ENCODE data around the gene EVA1C.

The EVA1C gene

GRCh38 chr21:32472890-32473765 is 60.6 kb downstream of the EVA1C start:
- no peaks in the 10 kb centered on the region for H3K4me1 Mint-ChIP-seq
- H3K36me3 Mint-ChIP-seq = no peaks in the 10 kb centered on the region
- peaks cover 2% of the 10 kb centered on the region for H3K9me3 Mint-ChIP-seq
- no peak overlapping the region for H3K4me3 Mint-ChIP-seq
- no peak for ATAC-seq (ENCODE audit: low read depth)
- peaks cover 2% of the 10 kb centered on the region for H3K27me3 Mint-ChIP-seq
- no peak for DNase-seq (ENCODE audit: low spot score in 2 of 2)
- no peak overlapping the region for H3K27ac Mint-ChIP-seq

- no peaks in the 10 kb centered on the region for H3K36me3 Mint-ChIP-seq
- no peak overlapping the region for H3K4me3 Mint-ChIP-seq
- H3K9me3 Mint-ChIP-seq = peaks cover 2% of the 10 kb centered on the region
- H3K27ac Mint-ChIP-seq = no peak overlapping the region
- H3K4me1 Mint-ChIP-seq = no peaks in the 10 kb centered on the region
- H3K27me3 Mint-ChIP-seq = peaks cover 2% of the 10 kb centered on the region
- ATAC-seq (ENCODE audit: low read depth) (no peak), DNase-seq (ENCODE audit: low spot score in 2 of 2) (no peak)
These were observed 61.9 kb downstream of the EVA1C start for GRCh38 chr21:32474179-32475059.

- ATAC-seq (ENCODE audit: low read depth) = no peak
- Mint-ChIP-seq H3K27me3 (peaks cover 2% of the 10 kb centered on the region), H3K36me3 (no peaks in the 10 kb centered on the region), H3K4me3 (no peak overlapping the region), H3K9me3 (peaks cover 2% of the 10 kb centered on the region), H3K27ac (no peak overlapping the region), H3K4me1 (no peaks in the 10 kb centered on the region)
- DNase-seq (ENCODE audit: low spot score in 2 of 2) = no peak
These were observed 62.8 kb downstream of the EVA1C start for GRCh38 chr21:32475162-32475812.

- Mint-ChIP-seq H3K9me3 (peaks cover 2% of the 10 kb centered on the region), H3K4me1 (no peaks in the 10 kb centered on the region), H3K27me3 (peaks cover 2% of the 10 kb centered on the region), H3K27ac (no peak overlapping the region), H3K4me3 (no peak overlapping the region), H3K36me3 (no peaks in the 10 kb centered on the region)
- ATAC-seq (ENCODE audit: low read depth) (no peak), DNase-seq (ENCODE audit: low spot score in 2 of 2) (no peak)
These were observed 64.3 kb downstream of the EVA1C start for GRCh38 chr21:32476661-32477423.

- Mint-ChIP-seq H3K27ac (no peak overlapping the region), H3K4me3 (no peak overlapping the region)
- no peak for DNase-seq (ENCODE audit: low spot score in 2 of 2)
These were observed 64.9 kb downstream of the EVA1C start for GRCh38 chr21:32477424-32477745.

GRCh38 chr21:32481875-32482408 is 69.4 kb downstream of the EVA1C start:
- Mint-ChIP-seq H3K27ac (no peak overlapping the region), H3K27me3 (peaks cover 5% of the 10 kb centered on the region), H3K4me1 (no peaks in the 10 kb centered on the region), H3K9me3 (peaks cover 2% of the 10 kb centered on the region), H3K4me3 (no peak overlapping the region), H3K36me3 (no peaks in the 10 kb centered on the region)
- ATAC-seq (ENCODE audit: low read depth) (no peak), DNase-seq (ENCODE audit: low spot score in 2 of 2) (no peak)

More at GRCh38 chr21:32477424-32477745, 64.9 kb downstream of the EVA1C start:
- no peak for ATAC-seq (ENCODE audit: low read depth)
- peaks cover 2% of the 10 kb centered on the region for H3K9me3 Mint-ChIP-seq
- no peaks in the 10 kb centered on the region for H3K36me3 Mint-ChIP-seq
- H3K27me3 Mint-ChIP-seq = peaks cover 2% of the 10 kb centered on the region
- no peaks in the 10 kb centered on the region for H3K4me1 Mint-ChIP-seq

- Mint-ChIP-seq H3K9me3 (peaks cover 2% of the 10 kb centered on the region), H3K36me3 (no peaks in the 10 kb centered on the region), H3K4me3 (no peak overlapping the region), H3K27ac (no peak overlapping the region), H3K27me3 (peaks cover 5% of the 10 kb centered on the region), H3K4me1 (no peaks in the 10 kb centered on the region)
- ATAC-seq (ENCODE audit: low read depth) = no peak
- DNase-seq (ENCODE audit: low spot score in 2 of 2) = no peak
These were observed 70.2 kb downstream of the EVA1C start for GRCh38 chr21:32482565-32483292.

GRCh38 chr21:32483293-32483595 is 70.7 kb downstream of the EVA1C start:
- DNase-seq (ENCODE audit: low spot score in 2 of 2) (no peak), ATAC-seq (ENCODE audit: low read depth) (no peak)
- Mint-ChIP-seq H3K27me3 (peaks cover 3% of the 10 kb centered on the region), H3K36me3 (no peaks in the 10 kb centered on the region), H3K27ac (no peak overlapping the region), H3K4me1 (no peaks in the 10 kb centered on the region), H3K9me3 (no peaks in the 10 kb centered on the region), H3K4me3 (no peak overlapping the region)

GRCh38 chr21:32484706-32485380 is 72.3 kb downstream of the EVA1C start:
- peaks cover 2% of the 10 kb centered on the region for H3K36me3 Mint-ChIP-seq
- no peaks in the 10 kb centered on the region for H3K4me1 Mint-ChIP-seq
- H3K27me3 Mint-ChIP-seq = peaks cover 3% of the 10 kb centered on the region
- DNase-seq (ENCODE audit: low spot score in 2 of 2) (no peak), ATAC-seq (ENCODE audit: low read depth) (no peak)
- no peak overlapping the region for H3K27ac Mint-ChIP-seq
- H3K9me3 Mint-ChIP-seq = peaks cover 2% of the 10 kb centered on the region
- no peak overlapping the region for H3K4me3 Mint-ChIP-seq

GRCh38 chr21:32492376-32492775 is 79.9 kb downstream of the EVA1C start:
- Mint-ChIP-seq H3K4me1 (no peaks in the 10 kb centered on the region), H3K9me3 (peaks cover 2% of the 10 kb centered on the region), H3K27ac (no peak overlapping the region), H3K27me3 (peaks cover 7% of the 10 kb centered on the region), H3K4me3 (no peak overlapping the region), H3K36me3 (peaks cover 6% of the 10 kb centered on the region)
- DNase-seq (ENCODE audit: low spot score in 2 of 2) = no peak
- ATAC-seq (ENCODE audit: low read depth) = no peak

- Mint-ChIP-seq H3K4me1 (no peaks in the 10 kb centered on the region), H3K27ac (no peak overlapping the region), H3K4me3 (no peak overlapping the region), H3K9me3 (no peaks in the 10 kb centered on the region), H3K27me3 (peaks cover 6% of the 10 kb centered on the region), H3K36me3 (peaks cover 5% of the 10 kb centered on the region)
- ATAC-seq (ENCODE audit: low read depth) (no peak), DNase-seq (ENCODE audit: low spot score in 2 of 2) (no peak)
These were observed 82.6 kb downstream of the EVA1C start for GRCh38 chr21:32494934-32495709.

- no peaks in the 10 kb centered on the region for H3K27me3 Mint-ChIP-seq
- no peak for ATAC-seq (ENCODE audit: low read depth)
- no peak overlapping the region for H3K4me3 Mint-ChIP-seq
- no peaks in the 10 kb centered on the region for H3K9me3 Mint-ChIP-seq
- H3K27ac Mint-ChIP-seq = no peak overlapping the region
- no peaks in the 10 kb centered on the region for H3K4me1 Mint-ChIP-seq
- DNase-seq (ENCODE audit: low spot score in 2 of 2) = no peak
- H3K36me3 Mint-ChIP-seq = peaks cover 1% of the 10 kb centered on the region
These were observed 84.1 kb downstream of the EVA1C start for GRCh38 chr21:32496568-32496967.

Measured in memory B cell (primary cell).